ENCODE measurements around the gene EBF4.

The EBF4 gene

DNA sequence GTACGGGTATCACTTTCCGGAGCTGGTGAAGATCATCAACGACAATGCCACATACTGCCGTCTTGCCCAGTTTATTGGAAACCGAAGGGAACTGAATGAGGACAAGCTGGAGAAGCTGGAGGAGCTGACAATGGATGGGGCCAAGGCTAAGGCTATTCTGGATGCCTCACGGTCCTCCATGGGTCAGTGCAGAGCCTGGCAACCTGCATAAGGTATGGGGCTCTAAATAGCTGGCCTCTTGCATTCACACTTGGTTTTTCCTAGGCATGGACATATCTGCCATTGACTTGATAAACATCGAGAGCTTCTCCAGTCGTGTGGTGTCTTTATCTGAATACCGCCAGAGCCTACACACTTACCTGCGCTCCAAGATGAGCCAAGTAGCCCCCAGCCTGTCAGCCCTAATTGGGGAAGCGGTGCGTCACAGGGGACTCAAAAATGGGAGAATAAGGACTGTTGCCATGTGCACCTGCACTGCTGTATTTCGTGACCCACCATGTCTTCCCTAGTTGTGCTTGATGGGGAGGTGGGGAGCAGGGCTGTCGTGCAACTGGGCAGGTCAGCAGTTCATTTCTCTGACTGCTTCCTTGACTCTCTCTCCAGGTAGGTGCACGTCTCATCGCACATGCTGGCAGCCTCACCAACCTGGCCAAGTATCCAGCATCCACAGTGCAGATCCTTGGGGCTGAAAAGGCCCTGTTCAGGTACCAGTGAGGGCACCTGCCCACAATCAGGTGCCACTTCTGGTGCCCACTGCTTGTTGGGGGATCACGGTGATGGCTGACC is 37.1 kb upstream of the EBF4 start:
- peaks cover 79% of the 10 kb centered on the region for H4K20me1 ChIP-seq
- H3K36me3 ChIP-seq, result peaks cover 76% of the 10 kb centered on the region
- H3K4me3 ChIP-seq, result no peak overlapping the region
- no peak overlapping the region for H3K27ac ChIP-seq
- TF ChIP-seq Cebpa-rat (IDR thresholded peaks at IDR 0.05), result no peak
- H3K27me3 ChIP-seq, result no peaks in the 10 kb centered on the region
- H3K4me2 ChIP-seq, result peak overlapping the region; percentile 96
- peak overlapping the region; percentile 99; the same call in 1 of the 2 replicates for H3K9ac ChIP-seq
- peaks cover 59% of the 10 kb centered on the region for H3K4me1 ChIP-seq
- no peaks in the 10 kb centered on the region for H3K9me3 ChIP-seq

DNA sequence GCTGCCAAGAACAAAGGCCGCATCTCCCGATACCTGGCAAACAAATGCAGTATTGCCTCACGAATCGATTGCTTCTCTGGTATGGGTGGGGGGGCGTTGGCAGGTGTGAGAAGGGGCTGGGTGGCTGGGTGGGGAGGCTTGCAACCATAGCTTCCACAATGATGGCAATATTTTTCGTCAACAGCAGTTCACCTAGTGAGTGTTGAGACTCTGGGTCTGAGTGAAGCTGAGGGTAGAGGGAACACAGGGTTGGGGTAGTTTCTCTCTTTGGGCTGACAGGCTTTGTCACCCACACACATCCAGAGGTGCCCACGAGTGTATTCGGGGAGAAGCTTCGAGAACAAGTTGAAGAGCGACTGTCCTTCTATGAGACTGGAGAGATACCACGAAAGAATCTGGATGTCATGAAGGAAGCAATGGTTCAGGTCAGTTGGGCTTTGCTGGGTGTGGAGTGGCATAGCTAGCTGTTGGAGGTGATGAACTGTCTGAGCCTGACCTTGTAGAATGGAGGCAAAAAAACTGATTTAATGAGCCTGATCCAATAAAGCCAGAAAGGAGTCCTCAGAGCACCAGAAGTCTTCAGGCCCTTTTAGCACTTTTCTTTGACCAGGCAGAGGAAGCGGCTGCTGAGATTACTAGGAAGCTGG is 36.0 kb upstream of the EBF4 start:
- no peaks in the 10 kb centered on the region for H3K9me3 ChIP-seq
- H3K4me3 ChIP-seq, result no peak overlapping the region
- H3K4me1 ChIP-seq, result peaks cover 51% of the 10 kb centered on the region
- H3K9ac ChIP-seq, result no peak overlapping the region
- H3K4me2 ChIP-seq, result peak overlapping the region; percentile 96; the same call in 1 of the 2 replicates
- H4K20me1 ChIP-seq, result peaks cover 85% of the 10 kb centered on the region
- peaks cover 86% of the 10 kb centered on the region for H3K36me3 ChIP-seq
- no peak for TF ChIP-seq Cebpa-rat (IDR thresholded peaks at IDR 0.05)
- no peak overlapping the region for H3K27ac ChIP-seq
- no peaks in the 10 kb centered on the region for H3K27me3 ChIP-seq

DNA sequence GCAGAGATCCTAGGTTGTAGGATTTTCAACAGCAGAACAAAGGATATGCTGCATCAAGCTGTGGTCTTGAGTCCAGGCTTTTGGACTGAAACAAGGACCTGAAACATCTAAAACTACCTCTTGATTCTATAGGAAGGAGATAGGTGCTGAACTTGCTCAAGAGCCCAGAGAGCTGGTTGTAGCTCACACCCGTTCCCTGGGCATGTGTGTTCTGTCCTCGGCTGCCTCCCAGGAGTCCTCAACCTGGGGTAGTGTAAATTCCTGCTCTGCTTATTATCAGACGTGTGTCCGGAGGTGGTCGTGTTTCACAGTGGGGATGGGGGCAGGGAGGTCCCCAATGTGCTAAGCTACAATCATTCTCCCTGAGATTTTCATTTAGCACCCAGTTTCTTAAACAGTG is 35.3 kb upstream of the EBF4 start:
- H3K4me2 ChIP-seq, result 0 out of 2 replicates have a peak overlapping the region, but pooled peaks have one; percentile 17
- no peaks in the 10 kb centered on the region for H3K27me3 ChIP-seq
- H3K27ac ChIP-seq, result no peak overlapping the region
- no peak for TF ChIP-seq Cebpa-rat (IDR thresholded peaks at IDR 0.05)
- H3K36me3 ChIP-seq, result peaks cover 93% of the 10 kb centered on the region
- no peak overlapping the region for H3K4me3 ChIP-seq
- peaks cover 51% of the 10 kb centered on the region for H3K4me1 ChIP-seq
- H4K20me1 ChIP-seq, result peaks cover 89% of the 10 kb centered on the region
- H3K9me3 ChIP-seq, result no peaks in the 10 kb centered on the region
- no peak overlapping the region for H3K9ac ChIP-seq

DNA sequence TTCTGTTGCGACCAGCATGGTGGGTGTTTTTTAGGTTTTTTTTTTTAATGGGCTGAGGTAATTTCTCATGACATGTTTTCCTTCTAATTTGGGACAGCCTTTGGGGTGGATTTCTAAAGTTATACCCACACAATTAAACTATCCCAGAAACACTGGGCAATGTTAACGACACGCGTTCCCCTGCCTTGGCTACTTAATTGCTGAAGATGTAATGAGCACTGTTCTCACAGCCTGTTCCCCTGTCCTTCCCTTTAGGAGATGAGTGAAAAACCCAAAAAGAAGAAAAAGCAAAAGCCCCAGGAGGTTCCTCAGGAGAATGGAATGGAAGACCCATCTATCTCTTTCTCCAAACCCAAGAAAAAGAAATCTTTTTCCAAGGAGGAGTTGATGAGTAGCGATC is 34.9 kb upstream of the EBF4 start:
- no peaks in the 10 kb centered on the region for H3K27me3 ChIP-seq
- H3K27ac ChIP-seq, result no peak overlapping the region
- H3K4me3 ChIP-seq, result no peak overlapping the region
- H3K4me1 ChIP-seq, result peaks cover 56% of the 10 kb centered on the region
- no peak overlapping the region for H3K9ac ChIP-seq
- H3K36me3 ChIP-seq, result peaks cover 97% of the 10 kb centered on the region
- H3K9me3 ChIP-seq, result no peaks in the 10 kb centered on the region
- H3K4me2 ChIP-seq, result no peak overlapping the region
- H4K20me1 ChIP-seq, result peaks cover 93% of the 10 kb centered on the region
- no peak for TF ChIP-seq Cebpa-rat (IDR thresholded peaks at IDR 0.05)

DNA sequence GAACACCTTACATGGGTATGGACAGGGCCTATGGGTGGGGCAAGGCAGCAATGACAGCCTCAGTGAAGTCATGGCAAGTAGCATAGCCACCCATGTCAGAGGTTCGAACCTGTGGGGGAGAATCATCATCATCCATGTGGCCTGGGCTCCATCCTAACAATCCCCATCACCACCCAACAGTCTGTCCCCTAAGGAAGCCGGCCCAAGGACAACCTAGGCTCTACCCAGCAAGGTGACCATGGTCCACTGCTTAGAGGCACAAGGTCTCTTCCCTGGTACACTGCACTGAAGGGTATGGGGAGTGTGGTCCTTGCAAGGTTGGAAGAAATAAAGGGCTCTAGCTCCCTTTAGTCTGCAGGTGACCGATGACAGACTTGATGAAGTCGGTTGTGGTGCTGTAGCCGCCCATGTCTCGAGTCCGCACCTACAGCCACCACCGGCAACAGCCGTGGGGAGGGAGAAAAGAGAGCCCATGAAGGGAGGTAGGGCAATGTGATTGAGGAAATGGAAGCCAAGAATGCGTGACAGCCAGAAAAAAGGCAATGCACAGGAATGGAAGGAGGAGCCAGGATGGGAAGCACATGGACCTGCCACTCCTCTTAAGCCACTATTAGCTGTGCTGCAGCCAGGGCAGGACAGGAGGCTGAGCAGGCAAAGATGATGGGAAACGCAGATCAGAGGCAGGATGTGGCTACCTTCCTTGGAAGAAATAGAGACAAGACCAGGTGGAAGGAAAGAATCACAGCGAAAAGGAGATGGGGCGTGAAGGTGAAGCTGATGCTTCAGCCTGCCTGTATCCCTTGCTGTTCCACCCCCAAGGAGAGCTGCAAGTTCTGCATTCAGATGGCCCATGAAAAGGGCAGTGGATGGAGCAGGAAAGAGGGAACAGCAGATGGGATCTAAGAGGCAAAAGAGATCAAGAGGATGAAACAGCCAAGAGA is 33.9 kb upstream of the EBF4 start:
- Histone ChIP-seq H3K4me3 (no peak overlapping the region), H3K27ac (no peak overlapping the region), H3K9ac (no peak overlapping the region), H4K20me1 (peaks cover 92% of the 10 kb centered on the region), H3K4me2 (no peak overlapping the region), H3K36me3 (peaks cover 93% of the 10 kb centered on the region), H3K27me3 (no peaks in the 10 kb centered on the region), H3K9me3 (no peaks in the 10 kb centered on the region), H3K4me1 (peaks cover 62% of the 10 kb centered on the region)
- no peak for TF ChIP-seq Cebpa-rat (IDR thresholded peaks at IDR 0.05)

DNA sequence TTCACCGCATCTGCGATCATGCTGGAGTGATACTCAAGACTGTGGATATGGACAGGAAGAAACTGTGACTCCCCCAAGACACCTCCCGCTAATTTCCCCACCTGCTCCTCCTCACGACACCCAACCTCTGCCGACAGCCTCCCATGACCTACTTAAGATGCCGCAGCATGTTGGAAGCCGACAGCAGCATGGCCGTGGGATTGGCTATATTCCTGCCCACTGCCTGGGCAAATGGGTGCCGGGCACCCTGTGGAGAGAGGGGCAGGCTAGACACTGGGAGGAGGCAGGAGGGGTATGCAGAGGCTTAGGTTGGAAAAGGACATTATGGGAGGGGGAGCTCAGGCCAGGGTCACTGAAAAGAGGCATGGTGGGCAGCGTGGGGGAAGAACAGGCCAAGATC is 33.0 kb upstream of the EBF4 start:
- H3K4me1 ChIP-seq, result peaks cover 56% of the 10 kb centered on the region
- peaks cover 83% of the 10 kb centered on the region for H4K20me1 ChIP-seq
- no peak overlapping the region for H3K4me3 ChIP-seq
- no peaks in the 10 kb centered on the region for H3K9me3 ChIP-seq
- no peaks in the 10 kb centered on the region for H3K27me3 ChIP-seq
- no peak overlapping the region for H3K4me2 ChIP-seq
- peaks cover 84% of the 10 kb centered on the region for H3K36me3 ChIP-seq
- no peak overlapping the region for H3K9ac ChIP-seq
- no peak overlapping the region for H3K27ac ChIP-seq
- no peak for TF ChIP-seq Cebpa-rat (IDR thresholded peaks at IDR 0.05)

DNA sequence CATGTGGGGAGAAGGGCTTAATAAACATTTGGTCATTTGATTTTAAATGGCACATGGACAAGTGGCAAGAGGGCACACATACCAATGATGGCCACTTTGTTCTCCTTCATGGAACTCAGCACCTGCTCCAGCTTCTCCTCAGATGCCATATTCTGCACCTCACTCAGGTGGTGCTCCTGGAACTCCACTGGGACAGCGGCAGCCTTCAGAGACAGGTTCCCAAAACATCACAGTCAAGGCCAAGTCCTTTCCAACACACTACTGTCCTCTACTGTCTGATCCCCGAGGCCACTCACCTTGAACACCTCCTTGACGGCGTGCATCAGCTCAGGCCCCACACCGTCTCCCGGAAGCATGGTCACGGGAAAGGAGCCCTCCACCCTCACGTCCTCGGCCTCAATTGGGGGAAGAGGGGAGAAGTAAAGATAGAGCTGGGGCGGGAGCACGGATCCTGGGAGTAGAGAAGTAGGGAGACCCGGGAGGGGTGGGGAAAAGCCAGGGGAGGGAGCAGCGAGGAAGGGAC is 29.2 kb upstream of the EBF4 start:
- Histone ChIP-seq H3K9me3 (no peaks in the 10 kb centered on the region), H3K27ac (peak overlapping the region; percentile 83), H3K36me3 (peaks cover 46% of the 10 kb centered on the region), H3K9ac (peak overlapping the region; percentile 93), H3K4me1 (peaks cover 26% of the 10 kb centered on the region), H4K20me1 (peaks cover 45% of the 10 kb centered on the region), H3K4me2 (peak overlapping the region; percentile 91), H3K4me3 (peak overlapping the region; percentile 94), H3K27me3 (no peaks in the 10 kb centered on the region)
- no peak for TF ChIP-seq Cebpa-rat (IDR thresholded peaks at IDR 0.05)

DNA sequence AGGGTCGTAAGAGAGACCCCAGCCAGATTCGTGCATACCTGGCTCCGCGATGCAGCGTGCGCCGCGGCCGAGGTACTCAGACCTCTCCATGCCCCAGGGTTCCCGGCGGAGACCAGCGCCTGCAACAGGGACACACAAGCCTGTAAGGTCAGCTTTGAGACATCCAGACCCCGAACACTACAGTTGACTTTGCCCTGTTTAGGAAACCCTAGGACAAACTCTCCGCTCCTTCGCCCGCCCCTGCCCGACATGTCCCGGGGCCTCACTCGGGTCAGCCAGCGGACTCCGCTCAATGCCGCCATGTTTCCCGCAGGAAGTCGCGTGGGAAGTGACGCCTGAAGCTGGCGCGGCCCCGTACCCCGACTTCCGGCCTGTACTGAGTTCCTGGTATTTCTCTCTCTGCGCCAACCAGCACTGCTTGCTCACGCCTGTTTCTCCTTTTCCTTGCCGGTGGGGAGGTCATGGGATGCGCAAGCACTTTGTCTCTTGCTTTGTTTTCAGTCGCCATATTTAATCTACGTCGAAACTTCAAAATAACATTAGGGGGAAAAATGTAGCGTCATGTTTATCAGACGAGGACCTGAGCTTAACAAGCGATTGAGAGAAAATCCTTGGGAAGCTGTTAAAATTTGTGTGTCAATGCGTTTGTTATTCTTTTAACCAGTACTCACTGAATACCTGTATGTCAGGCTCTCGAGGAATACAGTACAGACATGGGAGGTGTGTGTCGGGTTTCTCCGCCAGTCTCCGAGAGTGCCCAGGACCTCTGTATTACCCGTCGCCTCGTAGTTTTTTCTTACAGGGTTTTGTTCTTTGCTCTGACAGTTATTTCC is 28.5 kb upstream of the EBF4 start, which contains the start of gene IDH3B:
Gene IDH3B, minus strand, starts transcription at position 330 of the 833 bp plus-strand sequence. Its CDS starts 28 bp downstream, at position 302.
- Histone ChIP-seq H3K27me3 (no peaks in the 10 kb centered on the region), H3K9me3 (no peaks in the 10 kb centered on the region), H4K20me1 (peaks cover 38% of the 10 kb centered on the region), H3K9ac (peak within 1 kb of the TSS; percentile 93), H3K4me2 (peak within 1 kb of the TSS; percentile 91), H3K36me3 (peaks cover 39% of the 10 kb centered on the region), H3K4me1 (peaks cover 22% of the 10 kb centered on the region), H3K4me3 (peak within 1 kb of the TSS; percentile 94), H3K27ac (peak within 1 kb of the TSS; percentile 83)
- TF ChIP-seq Cebpa-rat (IDR thresholded peaks at IDR 0.05), result no peak
